C4-2B (cell line): ENCODE data around the gene UMAD1.

Source experiments
- ZFX ChIP-seq: fragments of 450-650 bp; IDR thresholded peaks from 2 replicates; pipeline ENCODE4 v1.6.1; 2017
- TF ChIP-seq, protein P1 (sequence below): fragments of 450-650 bp; conservative IDR thresholded peaks from 2 replicates; pipeline ENCODE4 v1.5.1; 2017; ENCODE audit warnings: mild to moderate bottlenecking

DNA sequence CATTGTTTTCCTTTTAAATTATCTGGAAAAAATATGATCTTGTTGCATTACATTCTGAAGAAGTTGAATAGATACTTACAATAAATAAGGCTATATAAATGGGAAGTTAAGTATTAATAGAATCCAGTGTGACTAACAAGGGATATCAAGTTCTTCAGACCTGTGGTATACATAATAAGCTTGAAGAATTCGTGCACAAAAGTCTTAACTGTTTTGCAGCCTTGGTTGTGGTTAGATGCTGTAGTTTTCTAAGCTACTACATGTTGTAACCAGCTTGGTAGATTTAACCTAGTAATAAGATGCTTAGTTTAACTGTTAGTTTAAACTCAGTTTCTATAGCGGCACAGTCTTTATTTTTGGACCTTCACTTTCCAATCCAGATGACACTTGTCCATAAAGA lies 221.8 kb downstream of the UMAD1 start:
- TF ChIP-seq, protein P1, sequence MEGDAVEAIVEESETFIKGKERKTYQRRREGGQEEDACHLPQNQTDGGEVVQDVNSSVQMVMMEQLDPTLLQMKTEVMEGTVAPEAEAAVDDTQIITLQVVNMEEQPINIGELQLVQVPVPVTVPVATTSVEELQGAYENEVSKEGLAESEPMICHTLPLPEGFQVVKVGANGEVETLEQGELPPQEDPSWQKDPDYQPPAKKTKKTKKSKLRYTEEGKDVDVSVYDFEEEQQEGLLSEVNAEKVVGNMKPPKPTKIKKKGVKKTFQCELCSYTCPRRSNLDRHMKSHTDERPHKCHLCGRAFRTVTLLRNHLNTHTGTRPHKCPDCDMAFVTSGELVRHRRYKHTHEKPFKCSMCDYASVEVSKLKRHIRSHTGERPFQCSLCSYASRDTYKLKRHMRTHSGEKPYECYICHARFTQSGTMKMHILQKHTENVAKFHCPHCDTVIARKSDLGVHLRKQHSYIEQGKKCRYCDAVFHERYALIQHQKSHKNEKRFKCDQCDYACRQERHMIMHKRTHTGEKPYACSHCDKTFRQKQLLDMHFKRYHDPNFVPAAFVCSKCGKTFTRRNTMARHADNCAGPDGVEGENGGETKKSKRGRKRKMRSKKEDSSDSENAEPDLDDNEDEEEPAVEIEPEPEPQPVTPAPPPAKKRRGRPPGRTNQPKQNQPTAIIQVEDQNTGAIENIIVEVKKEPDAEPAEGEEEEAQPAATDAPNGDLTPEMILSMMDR, result no peak
- no peak for TF ChIP-seq ZFX
